Measurements from ENCODE around the gene ANKRD11. TPM values are rescaled to one million over a fixed set of nuclear protein-coding genes. Genes with fewer than 3 reads are reported as not detected.

ANKRD11 gene
- total RNA-seq, 2 donors from 2014 or later = 197 to 251 TPM

DNA sequence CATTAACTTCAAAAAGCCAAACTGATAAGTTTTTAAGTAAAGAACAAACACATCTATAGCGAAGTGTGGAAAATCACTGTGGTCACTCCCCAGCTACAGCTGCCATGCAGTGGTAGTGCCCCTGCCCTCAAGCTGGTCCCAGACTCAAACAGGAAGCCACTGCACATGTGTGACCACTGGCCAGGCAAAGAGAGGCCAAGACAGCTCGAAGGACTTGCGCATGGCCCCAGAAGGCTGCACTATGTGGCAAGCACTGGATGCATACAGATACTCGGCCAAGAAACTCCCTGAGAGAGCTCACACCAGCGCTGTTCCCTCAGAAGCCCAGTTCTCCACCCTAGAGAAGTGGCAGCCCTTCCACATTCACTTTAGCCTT, 82.4 kb downstream of the ANKRD11 start:
- no peak for DNase-seq
- no peaks in the 10 kb centered on the region for H3K36me3 Mint-ChIP-seq (ENCODE audit: low read depth)
- H3K27ac Mint-ChIP-seq = peak overlapping the region; percentile 96
- H3K9me3 ChIP-seq (ENCODE audit: control insufficient read depth, low read length, poor library complexity, severe bottlenecking) = no peaks in the 10 kb centered on the region
- peaks cover 75% of the 10 kb centered on the region for H3K4me1 Mint-ChIP-seq
- peak overlapping the region; percentile 84 for H3K4me3 Mint-ChIP-seq
- no peaks in the 10 kb centered on the region for H3K27me3 Mint-ChIP-seq
- no peak for ATAC-seq

DNA sequence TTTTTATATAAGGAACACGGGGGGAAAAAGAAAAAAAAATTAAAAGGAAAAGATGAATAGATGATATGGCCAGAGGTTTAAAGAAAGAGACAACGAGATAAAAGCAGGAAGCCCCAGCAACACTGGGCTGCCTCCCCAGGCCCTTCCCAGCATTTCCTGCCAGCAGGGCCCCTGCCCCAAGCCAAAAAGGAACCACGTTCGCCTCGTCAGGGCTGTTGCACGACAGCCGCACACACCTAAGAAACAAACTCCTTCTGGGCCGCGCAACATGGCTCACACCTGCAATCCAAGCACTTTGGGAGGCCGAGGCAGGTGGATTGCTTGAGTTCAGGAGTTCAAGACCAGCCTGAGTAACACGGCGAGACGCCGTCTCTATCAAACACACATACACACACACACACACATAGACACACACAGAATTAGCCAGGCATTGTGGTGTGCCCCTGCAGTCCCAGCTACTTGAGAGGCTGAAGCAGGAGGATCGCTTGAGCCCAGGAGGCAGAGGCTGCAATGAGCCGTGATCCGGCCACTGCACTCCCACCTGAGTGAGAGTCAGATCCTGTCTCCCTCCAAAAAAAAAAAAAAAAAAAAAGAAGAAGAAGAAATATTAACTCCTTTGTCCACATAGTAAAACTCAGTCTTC, 83.0 kb downstream of the ANKRD11 start:
- no peak for DNase-seq
- ATAC-seq = no peak
- Mint-ChIP-seq H3K4me3 (peak overlapping the region; percentile 84), H3K27ac (peak overlapping the region; percentile 96), H3K4me1 (peaks cover 76% of the 10 kb centered on the region), H3K36me3 (ENCODE audit: low read depth) (no peaks in the 10 kb centered on the region), H3K27me3 (no peaks in the 10 kb centered on the region)
- no peaks in the 10 kb centered on the region for H3K9me3 ChIP-seq (ENCODE audit: control insufficient read depth, low read length, poor library complexity, severe bottlenecking)

DNA sequence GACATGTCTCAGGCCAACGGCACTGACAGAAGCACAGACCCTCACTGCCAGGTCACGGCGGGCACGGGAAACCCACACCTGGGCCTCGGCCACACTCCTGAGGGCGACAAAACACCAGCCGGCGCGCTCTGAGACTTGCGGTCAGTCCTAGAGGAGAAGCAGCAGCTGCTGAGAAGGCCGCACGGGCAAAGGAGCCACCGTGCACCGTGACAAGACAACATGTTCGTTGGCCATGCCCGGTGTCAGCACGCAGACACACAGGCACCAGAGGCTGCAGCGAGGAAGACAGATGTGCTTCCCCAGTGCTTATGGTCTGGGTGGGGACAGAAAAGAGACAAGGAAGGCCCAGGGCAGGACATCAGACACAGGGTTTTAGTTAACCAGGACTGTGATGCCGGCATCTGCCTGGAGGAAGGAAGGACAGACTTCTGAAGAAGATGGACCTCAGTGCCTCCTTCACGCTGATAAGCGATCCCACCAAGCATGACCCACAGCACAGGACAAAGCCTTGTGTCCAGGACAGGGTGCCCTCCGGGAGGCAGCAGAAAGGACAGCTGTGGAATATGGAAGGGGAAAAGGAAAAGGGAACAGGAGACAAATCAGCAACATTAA, 84.0 kb downstream of the ANKRD11 start:
- H3K36me3 Mint-ChIP-seq (ENCODE audit: low read depth) = peaks cover 2% of the 10 kb centered on the region
- H3K4me1 Mint-ChIP-seq = peaks cover 79% of the 10 kb centered on the region
- peak overlapping the region; percentile 84 for H3K4me3 Mint-ChIP-seq
- ATAC-seq (no peak), DNase-seq (no peak)
- no peaks in the 10 kb centered on the region for H3K9me3 ChIP-seq (ENCODE audit: control insufficient read depth, low read length, poor library complexity, severe bottlenecking)
- H3K27ac Mint-ChIP-seq = peak overlapping the region; percentile 96
- no peaks in the 10 kb centered on the region for H3K27me3 Mint-ChIP-seq

DNA sequence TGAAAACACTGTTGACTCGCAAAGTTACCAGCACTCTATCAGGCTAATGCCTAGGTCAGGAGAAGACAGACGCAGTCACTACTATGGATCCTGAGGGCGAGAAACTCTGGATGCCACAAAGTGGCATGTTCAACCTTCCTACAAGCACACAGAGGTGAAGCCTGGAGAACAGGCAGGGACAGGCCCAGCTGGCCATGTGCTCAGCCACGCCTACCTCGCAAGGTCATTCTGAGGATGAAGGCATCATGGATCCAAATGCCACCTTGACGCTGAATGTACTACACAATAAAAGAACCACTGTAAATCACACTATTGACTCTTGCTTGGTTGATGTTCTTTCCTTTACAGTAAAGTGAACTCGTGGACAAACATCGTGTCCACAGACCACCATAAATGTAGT, 85.8 kb downstream of the ANKRD11 start:
- H3K9me3 ChIP-seq (ENCODE audit: control insufficient read depth, low read length, poor library complexity, severe bottlenecking) = no peaks in the 10 kb centered on the region
- no peaks in the 10 kb centered on the region for H3K27me3 Mint-ChIP-seq
- peak overlapping the region; percentile 93 for H3K27ac Mint-ChIP-seq
- peaks cover 69% of the 10 kb centered on the region for H3K4me1 Mint-ChIP-seq
- no peak for DNase-seq
- ATAC-seq = no peak
- peaks cover 2% of the 10 kb centered on the region for H3K36me3 Mint-ChIP-seq (ENCODE audit: low read depth)
- no peak overlapping the region for H3K4me3 Mint-ChIP-seq

DNA sequence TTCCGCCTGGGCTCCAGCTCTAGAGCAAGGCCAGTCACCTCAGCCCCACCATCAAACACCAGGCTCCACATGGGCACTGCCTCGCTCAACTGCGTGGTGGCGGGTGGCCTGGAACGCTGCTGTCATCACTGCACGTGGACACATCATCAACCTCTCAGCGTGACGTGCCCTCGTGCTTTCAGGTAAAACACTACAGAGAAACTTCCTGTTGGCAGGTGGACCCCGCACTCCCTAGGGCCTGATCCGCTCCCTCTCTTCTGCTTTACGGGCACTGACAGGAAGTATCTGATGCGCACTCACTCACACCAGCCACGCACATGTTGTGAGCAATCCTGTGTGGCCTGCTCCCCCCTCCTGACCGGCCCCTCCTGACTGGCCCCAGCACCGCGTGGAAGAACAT, 87.4 kb downstream of the ANKRD11 start:
- no peak for DNase-seq
- ATAC-seq = peak; percentile 43
- Mint-ChIP-seq H3K4me1 (peaks cover 63% of the 10 kb centered on the region), H3K36me3 (ENCODE audit: low read depth) (peaks cover 2% of the 10 kb centered on the region), H3K27me3 (no peaks in the 10 kb centered on the region), H3K27ac (peak overlapping the region; percentile 93), H3K4me3 (peak overlapping the region; percentile 57)
- H3K9me3 ChIP-seq (ENCODE audit: control insufficient read depth, low read length, poor library complexity, severe bottlenecking) = no peaks in the 10 kb centered on the region

DNA sequence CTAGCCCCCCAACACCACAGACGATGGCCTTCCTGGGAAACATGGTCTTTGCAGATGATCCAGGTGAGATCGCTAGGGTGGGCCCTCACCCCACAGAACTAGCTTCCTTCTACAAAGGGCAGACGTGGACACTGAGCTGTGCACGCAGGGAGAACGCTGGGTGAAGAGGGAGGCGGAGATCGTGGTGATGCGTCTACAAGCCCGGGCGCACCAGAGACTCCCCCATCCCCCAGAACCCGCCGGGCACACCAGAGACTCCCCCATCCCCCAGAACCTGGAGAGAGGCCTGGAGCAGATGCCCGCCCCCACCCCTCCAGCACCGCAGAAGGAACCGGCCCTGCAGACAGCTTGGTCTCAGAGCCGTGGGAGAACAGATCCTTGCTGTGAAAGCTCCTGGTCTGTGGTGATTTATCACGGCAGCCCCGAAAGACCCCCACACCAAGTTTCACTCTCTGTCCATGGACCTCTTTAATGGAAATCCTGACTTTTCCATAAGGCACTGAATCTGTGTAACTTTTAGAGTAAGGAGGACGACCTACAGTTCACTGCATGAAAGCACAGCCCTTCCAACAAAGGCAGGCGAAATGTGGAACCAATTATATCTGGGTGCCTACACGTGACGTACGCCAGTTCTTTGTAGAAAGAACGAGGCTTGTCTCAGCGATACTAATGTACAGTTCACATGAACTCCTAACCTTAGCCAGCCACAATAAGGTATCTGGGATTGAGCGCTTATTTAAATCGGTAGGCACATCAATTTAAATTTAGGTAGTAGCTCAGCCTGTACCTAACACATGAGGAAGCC, 88.5 kb downstream of the ANKRD11 start:
- DNase-seq (no peak), ATAC-seq (no peak)
- H3K36me3 Mint-ChIP-seq (ENCODE audit: low read depth) = peaks cover 2% of the 10 kb centered on the region
- H3K27me3 Mint-ChIP-seq = no peaks in the 10 kb centered on the region
- H3K4me3 Mint-ChIP-seq = peak overlapping the region; percentile 21
- H3K27ac Mint-ChIP-seq = peak overlapping the region; percentile 63
- no peaks in the 10 kb centered on the region for H3K9me3 ChIP-seq (ENCODE audit: control insufficient read depth, low read length, poor library complexity, severe bottlenecking)
- peaks cover 55% of the 10 kb centered on the region for H3K4me1 Mint-ChIP-seq

DNA sequence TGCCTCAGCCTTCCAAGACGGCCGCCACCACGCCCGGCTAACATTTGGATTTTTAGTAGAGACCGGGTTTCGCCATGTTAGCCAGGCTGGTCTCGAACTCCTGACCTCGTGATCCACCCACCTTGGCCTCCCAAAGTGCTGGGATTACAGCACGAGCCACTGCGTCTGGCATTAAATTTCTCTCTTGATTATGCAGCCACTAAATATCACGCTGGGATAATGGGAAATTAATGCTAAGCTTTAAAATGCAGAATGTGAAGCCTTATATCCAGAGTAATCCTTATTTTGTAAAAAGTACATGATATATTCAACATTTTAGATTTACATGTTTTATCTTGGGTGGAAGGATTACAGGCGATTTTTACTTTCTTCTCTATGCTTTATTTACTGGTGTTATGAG, 89.2 kb downstream of the ANKRD11 start:
- H3K9me3 ChIP-seq (ENCODE audit: control insufficient read depth, low read length, poor library complexity, severe bottlenecking) = no peaks in the 10 kb centered on the region
- H3K4me3 Mint-ChIP-seq = no peak overlapping the region
- DNase-seq (no peak), ATAC-seq (no peak)
- peaks cover 2% of the 10 kb centered on the region for H3K36me3 Mint-ChIP-seq (ENCODE audit: low read depth)
- peak overlapping the region; percentile 63 for H3K27ac Mint-ChIP-seq
- H3K4me1 Mint-ChIP-seq = peaks cover 50% of the 10 kb centered on the region
- H3K27me3 Mint-ChIP-seq = no peaks in the 10 kb centered on the region

DNA sequence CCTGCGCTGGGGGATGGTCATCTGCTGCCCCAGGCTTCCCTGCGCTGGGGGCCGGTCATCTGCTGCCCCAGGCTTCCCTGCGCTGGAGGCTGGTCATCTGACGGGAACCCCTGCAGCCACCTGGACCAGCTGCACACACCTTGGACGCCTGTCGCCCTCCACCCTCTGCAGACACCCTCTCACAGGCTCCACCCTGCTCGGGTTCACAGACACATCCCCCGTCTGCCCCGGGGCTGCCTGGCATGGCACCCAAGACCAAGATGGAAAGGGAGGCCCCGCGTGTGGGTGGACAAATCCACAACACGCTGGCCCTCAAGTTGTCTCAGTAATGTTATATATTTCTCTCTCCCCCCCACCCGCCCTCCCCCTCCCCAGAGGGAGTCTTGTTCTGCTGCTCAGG, 89.6 kb downstream of the ANKRD11 start:
- H3K9me3 ChIP-seq (ENCODE audit: control insufficient read depth, low read length, poor library complexity, severe bottlenecking) = no peaks in the 10 kb centered on the region
- no peak for ATAC-seq
- no peaks in the 10 kb centered on the region for H3K27me3 Mint-ChIP-seq
- H3K4me3 Mint-ChIP-seq = no peak overlapping the region
- peaks cover 50% of the 10 kb centered on the region for H3K4me1 Mint-ChIP-seq
- no peak overlapping the region for H3K27ac Mint-ChIP-seq
- H3K36me3 Mint-ChIP-seq (ENCODE audit: low read depth) = peaks cover 2% of the 10 kb centered on the region
- no peak for DNase-seq

DNA sequence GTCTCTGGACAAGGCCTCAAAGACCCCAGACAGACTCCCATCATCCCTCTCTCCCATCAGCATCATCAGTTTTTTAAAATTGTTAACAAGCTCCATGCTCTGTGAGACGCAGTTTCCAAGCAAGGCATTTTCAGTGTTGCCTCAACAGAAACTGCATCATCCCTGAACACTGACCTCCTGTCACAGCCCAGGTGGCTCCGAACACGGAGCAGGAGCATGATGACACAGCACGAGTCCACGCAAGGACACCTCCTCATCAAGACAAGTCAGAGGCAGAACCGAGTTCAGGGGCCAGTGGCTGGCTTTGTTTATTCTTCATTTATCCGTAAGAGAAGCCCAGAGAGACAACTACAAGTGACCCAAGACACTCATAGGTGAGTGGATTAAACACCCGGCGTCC, 91.4 kb downstream of the ANKRD11 start:
- no peaks in the 10 kb centered on the region for H3K9me3 ChIP-seq (ENCODE audit: control insufficient read depth, low read length, poor library complexity, severe bottlenecking)
- Mint-ChIP-seq H3K4me3 (no peak overlapping the region), H3K4me1 (peaks cover 55% of the 10 kb centered on the region), H3K36me3 (ENCODE audit: low read depth) (peaks cover 2% of the 10 kb centered on the region), H3K27ac (peak overlapping the region; percentile 83), H3K27me3 (no peaks in the 10 kb centered on the region)
- ATAC-seq (no peak), DNase-seq (no peak)

DNA sequence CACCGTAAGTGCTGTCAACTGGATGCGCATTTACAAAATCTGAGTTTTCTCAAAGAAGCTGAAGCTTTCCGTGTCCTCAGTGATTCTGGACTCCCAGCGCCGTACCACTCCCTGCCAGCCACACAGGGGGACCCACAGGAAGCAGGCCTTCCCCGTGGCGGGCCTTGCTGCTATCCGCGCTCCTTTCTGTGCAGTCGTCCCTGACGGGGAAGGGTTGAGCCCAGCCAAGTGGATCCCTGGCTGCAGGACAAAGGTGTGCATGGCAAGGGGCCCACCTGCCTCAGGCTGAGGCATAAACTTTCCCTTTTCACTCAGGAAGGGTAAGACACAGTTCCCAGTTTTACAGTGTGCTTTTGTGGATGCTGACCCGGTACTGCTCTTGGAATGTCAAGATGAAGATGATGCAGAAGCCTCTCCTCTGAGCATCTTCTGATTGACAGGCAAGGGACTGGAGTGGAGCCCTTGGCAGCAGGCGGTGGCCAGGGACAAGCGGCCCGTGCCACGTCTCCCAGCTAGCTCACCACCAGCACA, 93.0 kb downstream of the ANKRD11 start:
- H3K4me1 Mint-ChIP-seq = peaks cover 49% of the 10 kb centered on the region
- ATAC-seq (no peak), DNase-seq (no peak)
- no peaks in the 10 kb centered on the region for H3K27me3 Mint-ChIP-seq
- no peak overlapping the region for H3K4me3 Mint-ChIP-seq
- peak overlapping the region; percentile 39 for H3K27ac Mint-ChIP-seq
- H3K9me3 ChIP-seq (ENCODE audit: control insufficient read depth, low read length, poor library complexity, severe bottlenecking) = no peaks in the 10 kb centered on the region
- H3K36me3 Mint-ChIP-seq (ENCODE audit: low read depth) = peaks cover 2% of the 10 kb centered on the region

DNA sequence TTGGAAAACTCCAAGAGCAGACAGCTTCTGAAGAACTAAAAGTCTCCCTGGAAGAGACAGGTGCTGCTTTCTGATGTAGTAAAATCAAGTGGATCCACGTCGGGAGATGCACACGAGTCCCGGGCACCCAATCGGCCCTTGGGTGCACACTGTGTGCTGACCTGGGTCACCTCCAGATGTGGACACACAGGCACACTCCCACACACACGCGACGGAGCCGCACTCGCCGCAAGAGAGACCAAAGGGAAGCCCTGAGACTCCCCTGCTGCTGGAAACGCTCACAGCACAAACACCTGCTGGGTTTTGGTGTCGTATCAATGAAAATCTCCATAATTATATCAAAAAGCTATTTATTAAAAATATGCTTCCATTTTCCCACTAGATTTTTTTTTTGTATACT, 94.2 kb downstream of the ANKRD11 start:
- no peaks in the 10 kb centered on the region for H3K27me3 Mint-ChIP-seq
- no peak overlapping the region for H3K4me3 Mint-ChIP-seq
- peak overlapping the region; percentile 39 for H3K27ac Mint-ChIP-seq
- H3K4me1 Mint-ChIP-seq = peaks cover 42% of the 10 kb centered on the region
- ATAC-seq = no peak
- no peak for DNase-seq
- H3K9me3 ChIP-seq (ENCODE audit: control insufficient read depth, low read length, poor library complexity, severe bottlenecking) = no peaks in the 10 kb centered on the region
- no peaks in the 10 kb centered on the region for H3K36me3 Mint-ChIP-seq (ENCODE audit: low read depth)

DNA sequence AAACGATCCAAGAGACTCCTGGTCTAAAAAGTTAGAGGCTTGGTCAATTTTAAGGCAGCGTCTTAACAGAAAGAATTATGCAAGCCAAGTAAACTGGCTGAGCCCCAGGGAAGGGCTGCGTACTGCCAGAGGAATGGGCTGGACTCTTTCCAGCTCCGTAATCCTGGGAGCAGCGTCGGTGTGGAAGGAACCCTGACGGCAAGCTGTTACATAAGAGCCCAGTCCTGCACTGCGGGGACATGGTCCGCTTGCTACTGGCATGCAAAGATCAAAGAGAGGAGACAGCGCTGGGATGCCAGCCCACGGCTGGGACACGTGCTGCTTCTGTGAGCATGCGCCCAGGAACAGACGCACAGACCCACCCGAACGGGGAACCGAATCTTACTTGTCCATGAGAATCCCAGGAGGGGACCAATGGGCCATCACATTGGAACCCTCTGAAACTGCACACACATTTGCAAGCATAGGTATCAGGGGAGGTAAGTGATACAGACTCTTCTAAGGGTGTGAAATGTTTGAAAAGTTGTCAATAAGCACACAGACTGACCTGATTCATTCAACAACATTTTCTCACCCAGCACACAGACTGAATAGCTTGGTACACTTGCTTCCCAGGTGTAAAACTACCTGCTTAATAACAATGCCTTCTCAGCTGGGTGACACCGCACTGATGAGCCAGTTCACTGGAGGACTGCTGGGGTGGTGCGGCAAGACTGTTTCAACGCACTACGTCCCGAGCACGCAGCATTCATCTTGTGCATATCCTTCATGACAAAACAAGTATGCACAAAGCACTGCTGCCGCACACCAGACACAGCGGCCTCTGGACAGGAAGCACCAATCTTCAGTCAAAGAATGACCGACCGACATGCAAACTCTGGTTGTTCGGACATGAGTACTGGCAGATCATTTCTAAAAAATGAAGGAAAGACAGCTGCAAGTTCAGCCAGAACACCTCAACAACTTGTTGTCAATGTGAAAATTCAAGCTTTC, 94.9 kb downstream of the ANKRD11 start:
- DNase-seq (no peak), ATAC-seq (no peak)
- Mint-ChIP-seq H3K4me3 (no peak overlapping the region), H3K4me1 (peaks cover 38% of the 10 kb centered on the region), H3K36me3 (ENCODE audit: low read depth) (no peaks in the 10 kb centered on the region), H3K27ac (no peak overlapping the region), H3K27me3 (no peaks in the 10 kb centered on the region)
- H3K9me3 ChIP-seq (ENCODE audit: control insufficient read depth, low read length, poor library complexity, severe bottlenecking) = no peaks in the 10 kb centered on the region
